ENCODE measurements around the gene TTC9B.
A peak's percentile ranks its signal among the peaks of the same experiment; 100 is the strongest.

TTC9B gene

GRCh38 chr19:40193587-40193849, 24.7 kb downstream of the TTC9B start:
- in situ Hi-C loops (cut with HindIII; ENCODE audit: low sequenced_read_pairs): no loop called here
- no peak overlapping the region for H3K4me3 ChIP-seq (ENCODE audit: low read depth, low read length)
- no peak for DNase-seq (ENCODE audit: low read depth)
- TF ChIP-seq, protein P1, sequence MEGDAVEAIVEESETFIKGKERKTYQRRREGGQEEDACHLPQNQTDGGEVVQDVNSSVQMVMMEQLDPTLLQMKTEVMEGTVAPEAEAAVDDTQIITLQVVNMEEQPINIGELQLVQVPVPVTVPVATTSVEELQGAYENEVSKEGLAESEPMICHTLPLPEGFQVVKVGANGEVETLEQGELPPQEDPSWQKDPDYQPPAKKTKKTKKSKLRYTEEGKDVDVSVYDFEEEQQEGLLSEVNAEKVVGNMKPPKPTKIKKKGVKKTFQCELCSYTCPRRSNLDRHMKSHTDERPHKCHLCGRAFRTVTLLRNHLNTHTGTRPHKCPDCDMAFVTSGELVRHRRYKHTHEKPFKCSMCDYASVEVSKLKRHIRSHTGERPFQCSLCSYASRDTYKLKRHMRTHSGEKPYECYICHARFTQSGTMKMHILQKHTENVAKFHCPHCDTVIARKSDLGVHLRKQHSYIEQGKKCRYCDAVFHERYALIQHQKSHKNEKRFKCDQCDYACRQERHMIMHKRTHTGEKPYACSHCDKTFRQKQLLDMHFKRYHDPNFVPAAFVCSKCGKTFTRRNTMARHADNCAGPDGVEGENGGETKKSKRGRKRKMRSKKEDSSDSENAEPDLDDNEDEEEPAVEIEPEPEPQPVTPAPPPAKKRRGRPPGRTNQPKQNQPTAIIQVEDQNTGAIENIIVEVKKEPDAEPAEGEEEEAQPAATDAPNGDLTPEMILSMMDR (IDR thresholded peaks at IDR 0.05; ENCODE audit: low read depth, low read length, missing control alignments): no peak

- TF ChIP-seq, protein P1 (IDR thresholded peaks at IDR 0.05; ENCODE audit: low read depth, low read length, missing control alignments): no peak
- H3K4me3 ChIP-seq (ENCODE audit: low read depth, low read length): peak overlapping the region; percentile 92
- no peak for DNase-seq (ENCODE audit: low read depth)
- in situ Hi-C loops (cut with HindIII; ENCODE audit: low sequenced_read_pairs): no loop called here
Measured at GRCh38 chr19:40192758-40193586, 25.2 kb downstream of the TTC9B start.

- no peak for DNase-seq (ENCODE audit: low read depth)
- H3K4me3 ChIP-seq (ENCODE audit: low read depth, low read length): peak overlapping the region; percentile 92
Measured at GRCh38 chr19:40191836-40192646, 26.1 kb downstream of the TTC9B start.

GRCh38 chr19:40190891-40191835, 27.0 kb downstream of the TTC9B start, which contains the start of gene MAP3K10:
MAP3K10 (plus strand) TSS chr19:40191426; CDS start chr19:40192032, 606 bp downstream.
- in situ Hi-C loops (cut with HindIII; ENCODE audit: low sequenced_read_pairs): no loop called here
- DNase-seq (ENCODE audit: low read depth): no peak
- TF ChIP-seq, protein P1 (IDR thresholded peaks at IDR 0.05; ENCODE audit: low read depth, low read length, missing control alignments): no peak
- H3K4me3 ChIP-seq (ENCODE audit: low read depth, low read length): peak within 1 kb of the TSS; percentile 92

More at GRCh38 chr19:40191836-40192646, 26.1 kb downstream of the TTC9B start:
- TF ChIP-seq, protein P1 (IDR thresholded peaks at IDR 0.05; ENCODE audit: low read depth, low read length, missing control alignments): no peak
- in situ Hi-C loops (cut with HindIII; ENCODE audit: low sequenced_read_pairs): no loop called here

DNA sequence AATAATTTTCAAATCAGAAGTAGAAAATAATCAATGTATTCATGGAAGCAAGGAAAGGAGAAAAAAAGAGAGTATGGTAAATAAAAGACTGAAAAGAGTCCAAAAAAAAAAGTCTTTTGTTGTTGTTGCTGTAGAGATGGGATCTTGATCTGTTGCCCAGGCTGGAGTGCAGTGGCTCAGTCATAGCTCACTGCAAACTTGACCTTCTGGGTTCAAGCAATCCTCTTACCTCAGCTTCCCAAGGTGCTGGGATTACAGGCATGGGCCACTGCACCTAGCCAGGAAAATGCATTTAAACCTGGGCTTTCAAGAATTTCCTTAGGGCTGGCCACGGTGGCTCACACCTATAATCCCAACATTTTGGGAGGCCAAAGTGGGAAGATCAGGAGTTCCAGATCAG, 33.9 kb downstream of the TTC9B start:
- in situ Hi-C loops (cut with HindIII; ENCODE audit: low sequenced_read_pairs): no loop called here
- no peak overlapping the region for H3K4me3 ChIP-seq (ENCODE audit: low read depth, low read length)
- TF ChIP-seq, protein P1 (IDR thresholded peaks at IDR 0.05; ENCODE audit: low read depth, low read length, missing control alignments): no peak
- DNase-seq (ENCODE audit: low read depth): no peak

GRCh38 chr19:40178756-40179155, 39.4 kb downstream of the TTC9B start:
- in situ Hi-C loops (cut with HindIII; ENCODE audit: low sequenced_read_pairs): no loop called here

More at GRCh38 chr19:40178756-40179155, 39.4 kb downstream of the TTC9B start:
- DNase-seq (ENCODE audit: low read depth): no peak
- TF ChIP-seq, protein P1 (IDR thresholded peaks at IDR 0.05; ENCODE audit: low read depth, low read length, missing control alignments): no peak
- H3K4me3 ChIP-seq (ENCODE audit: low read depth, low read length): no peak overlapping the region
